Cardiac fibroblast (primary cell): Measurements from ENCODE around the gene PAX2.
"Not testable (repeated sequence)": the region's sequence is repeated elsewhere in the genome, so short reads cannot be mapped to it uniquely, and the experiment has no call there.

Source experiments
- DNase-seq, 2 donors: peaks; one replicate each; pipeline versions ENCODE4 v3.0.0 to v3.0.0-alpha.2; 2010; ENCODE audit warnings: low read depth in 2 of 2
- H3K4me3 ChIP-seq, 2 donors: replicated peaks in 1 of 2; 1 replicate in 1 of 2; 2 replicates in 1 of 2; pipeline ENCODE4 v1.5.1; 2011; ENCODE audit warnings: low read depth in 2 of 2, low read length in 2 of 2, mild to moderate bottlenecking in 2 of 2, moderate library complexity in 1 of 2
- CTCF ChIP-seq: IDR thresholded peaks from one replicate; pipeline ENCODE4 v1.5.1; 2011; ENCODE audit warnings: low read depth, mild to moderate bottlenecking, low read length, inconsistent platforms

Gene PAX2

GRCh38 chr10:100744987-100745881 is at the start of gene PAX2:
TSS of gene PAX2 (plus strand) at chr10:100745582. CDS start at chr10:100746261, 679 bp downstream.
- H3K4me3 ChIP-seq: no peak within 1 kb of the TSS
- TF ChIP-seq CTCF: no peak
- DNase-seq: no peak

- TF ChIP-seq CTCF: no peak
- no peak for DNase-seq
- no peak overlapping the region for H3K4me3 ChIP-seq
These were observed 48.9 kb upstream of the PAX2 start for GRCh38 chr10:100696477-100696901.

- no peak for TF ChIP-seq CTCF
- H3K4me3 ChIP-seq: no peak overlapping the region
- DNase-seq: peak; percentile 54 to 73
These were observed 48.3 kb upstream of the PAX2 start for GRCh38 chr10:100697070-100697469.

- no peak overlapping the region for H3K4me3 ChIP-seq
- TF ChIP-seq CTCF: no peak
- DNase-seq: no peak
These were observed 47.8 kb upstream of the PAX2 start for GRCh38 chr10:100697631-100698030.

- not testable (repeated sequence) for DNase-seq, H3K4me3 ChIP-seq
These were observed 43.7 kb upstream of the PAX2 start for GRCh38 chr10:100701704-100702103.

- TF ChIP-seq CTCF: no peak
- no peak for DNase-seq
- no peak overlapping the region for H3K4me3 ChIP-seq
These were observed 40.2 kb upstream of the PAX2 start for GRCh38 chr10:100705139-100705538.

- H3K4me3 ChIP-seq: no peak overlapping the region
- TF ChIP-seq CTCF: no peak
These were observed 38.0 kb upstream of the PAX2 start for GRCh38 chr10:100707261-100707848.

More at GRCh38 chr10:100707261-100707848, 38.0 kb upstream of the PAX2 start:
- no peak for DNase-seq
